ENCODE data around the gene RTCA. TPM values are rescaled to one million over a fixed set of nuclear protein-coding genes. Genes with fewer than 3 reads are reported as not detected.

RTCA gene
- total RNA-seq, 2 experiments from 2014 or later: 44.7 to 46.0 TPM

DNA sequence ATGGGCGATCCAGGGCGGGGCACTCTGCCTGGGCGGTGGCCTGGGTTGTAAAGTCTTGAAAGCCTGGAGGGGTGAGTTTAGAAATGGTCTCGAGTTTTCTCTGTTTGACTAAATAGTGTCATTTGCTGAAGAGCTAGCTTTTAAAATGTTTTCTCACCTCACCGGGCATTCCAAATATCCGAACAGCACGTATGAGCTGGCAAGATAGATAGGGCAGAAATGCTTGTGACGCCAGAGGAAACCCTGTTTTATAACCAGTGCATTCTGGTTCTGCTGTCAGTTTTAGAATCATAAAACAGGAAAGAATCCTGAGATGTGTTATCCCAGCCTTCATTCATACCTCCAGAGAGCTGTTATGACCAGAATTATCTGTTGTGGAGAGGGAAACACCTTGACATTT, 725 bp downstream of the RTCA start:
- Mint-ChIP-seq H3K9me3 (no peaks in the 10 kb centered on the region), H3K4me3 (peak overlapping the region; percentile 97), H3K27ac (peak overlapping the region; percentile 98), H3K27me3 (no peaks in the 10 kb centered on the region), H3K36me3 (ENCODE audit: low read depth) (peaks cover 44% of the 10 kb centered on the region), H3K4me1 (ENCODE audit: low read depth) (peaks cover 40% of the 10 kb centered on the region)
- TF ChIP-seq, protein P1, sequence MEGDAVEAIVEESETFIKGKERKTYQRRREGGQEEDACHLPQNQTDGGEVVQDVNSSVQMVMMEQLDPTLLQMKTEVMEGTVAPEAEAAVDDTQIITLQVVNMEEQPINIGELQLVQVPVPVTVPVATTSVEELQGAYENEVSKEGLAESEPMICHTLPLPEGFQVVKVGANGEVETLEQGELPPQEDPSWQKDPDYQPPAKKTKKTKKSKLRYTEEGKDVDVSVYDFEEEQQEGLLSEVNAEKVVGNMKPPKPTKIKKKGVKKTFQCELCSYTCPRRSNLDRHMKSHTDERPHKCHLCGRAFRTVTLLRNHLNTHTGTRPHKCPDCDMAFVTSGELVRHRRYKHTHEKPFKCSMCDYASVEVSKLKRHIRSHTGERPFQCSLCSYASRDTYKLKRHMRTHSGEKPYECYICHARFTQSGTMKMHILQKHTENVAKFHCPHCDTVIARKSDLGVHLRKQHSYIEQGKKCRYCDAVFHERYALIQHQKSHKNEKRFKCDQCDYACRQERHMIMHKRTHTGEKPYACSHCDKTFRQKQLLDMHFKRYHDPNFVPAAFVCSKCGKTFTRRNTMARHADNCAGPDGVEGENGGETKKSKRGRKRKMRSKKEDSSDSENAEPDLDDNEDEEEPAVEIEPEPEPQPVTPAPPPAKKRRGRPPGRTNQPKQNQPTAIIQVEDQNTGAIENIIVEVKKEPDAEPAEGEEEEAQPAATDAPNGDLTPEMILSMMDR (IDR thresholded peaks at IDR 0.05): no peak
- POLR2A ChIA-PET: interaction anchor here (0.7 to 3.7 kb wide), 6 partner anchors 17 to 413 kb away, joined by 3 to 22 read pairs (median 10); partner anchors contain the start of genes CDC14A and DBT
- CTCF ChIA-PET: interaction anchor here (1.0 to 3.7 kb wide), 8 partner anchors 9 to 458 kb away, joined by 3 to 21 read pairs (median 5); partner anchors contain the start of gene CDC14A
- peak; percentile 16 for ATAC-seq
- intact Hi-C loops (cut with micrococcal nuclease): loop anchor here (5.0 to 10.0 kb wide), 2 partner anchors 86 to 122 kb away; partner anchors contain the start of gene CDC14A
- DNase-seq: peak; percentile 31

DNA sequence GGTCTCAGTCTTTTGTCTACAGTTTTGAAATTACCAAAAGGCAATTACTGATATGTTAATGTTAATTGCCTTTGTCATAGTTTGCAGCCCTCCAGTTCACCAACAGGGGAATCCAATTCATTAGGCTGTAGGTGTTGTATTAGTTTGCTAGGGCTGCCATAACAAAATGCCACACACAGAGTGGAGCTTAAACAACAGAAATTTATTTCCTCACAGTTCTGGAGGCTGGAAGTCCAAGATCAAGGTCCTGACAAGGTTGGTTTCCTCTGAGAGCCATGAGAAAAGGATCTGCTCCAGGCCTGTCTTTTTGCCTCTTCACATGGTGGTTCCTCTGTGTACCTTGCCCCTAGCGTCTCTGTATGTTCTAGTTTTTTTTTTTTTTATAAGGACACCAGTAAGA, 1.3 kb downstream of the RTCA start:
- POLR2A ChIA-PET: interaction anchor here (0.7 to 3.7 kb wide), 4 partner anchors 18 to 229 kb away, joined by 3 to 22 read pairs (median 14); partner anchors contain the start of genes CDC14A and DBT
- intact Hi-C loops (cut with micrococcal nuclease): loop anchor here (5.0 to 10.0 kb wide), 2 partner anchors 85 to 122 kb away; partner anchors contain the start of gene CDC14A
- TF ChIP-seq, protein P1 (IDR thresholded peaks at IDR 0.05): no peak
- Mint-ChIP-seq H3K27me3 (no peaks in the 10 kb centered on the region), H3K27ac (peak overlapping the region; percentile 34), H3K4me1 (ENCODE audit: low read depth) (peaks cover 44% of the 10 kb centered on the region), H3K4me3 (peak overlapping the region; percentile 97), H3K36me3 (ENCODE audit: low read depth) (peaks cover 44% of the 10 kb centered on the region), H3K9me3 (no peaks in the 10 kb centered on the region)
- CTCF ChIA-PET: interaction anchor here (1.0 to 3.7 kb wide), 6 partner anchors 85 to 193 kb away, joined by 3 to 21 read pairs (median 5); partner anchors contain the start of gene CDC14A
- ATAC-seq (no peak), DNase-seq (no peak)

- CTCF ChIA-PET: interaction anchor here (1.0 to 3.7 kb wide), 4 partner anchors 90 to 192 kb away, joined by 3 to 21 read pairs (median 10); no protein-coding TSS in a partner anchor
- no peak for DNase-seq
- Mint-ChIP-seq H3K36me3 (ENCODE audit: low read depth) (peaks cover 44% of the 10 kb centered on the region), H3K4me1 (ENCODE audit: low read depth) (peaks cover 47% of the 10 kb centered on the region), H3K27ac (peak overlapping the region; percentile 11), H3K9me3 (no peaks in the 10 kb centered on the region), H3K27me3 (no peaks in the 10 kb centered on the region), H3K4me3 (peak overlapping the region; percentile 97)
- TF ChIP-seq, protein P1 (IDR thresholded peaks at IDR 0.05): no peak
- intact Hi-C loops (cut with micrococcal nuclease): loop anchor here (5.0 to 10.0 kb wide), 2 partner anchors 84 to 123 kb away; partner anchors contain the start of gene CDC14A
- no peak for ATAC-seq
- POLR2A ChIA-PET: interaction anchor here (3.7 kb wide), 1 partner anchor 19 kb away, joined by 22 read pairs; the partner anchor contains the start of gene DBT
These were observed 2.2 kb downstream of the RTCA start for GRCh38 chr1:100268202-100268601.

GRCh38 chr1:100277866-100278265, 11.8 kb downstream of the RTCA start:
- Mint-ChIP-seq H3K4me3 (no peak overlapping the region), H3K27me3 (no peaks in the 10 kb centered on the region), H3K27ac (peak overlapping the region; percentile 31), H3K4me1 (ENCODE audit: low read depth) (peaks cover 15% of the 10 kb centered on the region), H3K36me3 (ENCODE audit: low read depth) (peaks cover 42% of the 10 kb centered on the region), H3K9me3 (no peaks in the 10 kb centered on the region)
- intact Hi-C loops (cut with micrococcal nuclease): loop anchor here (10.0 kb wide), 1 partner anchor 177 kb away; no protein-coding TSS in a partner anchor
- ATAC-seq (peak; percentile 53), DNase-seq (peak; percentile 39)
- TF ChIP-seq, protein P1 (IDR thresholded peaks at IDR 0.05): no peak
- CTCF ChIA-PET: interaction anchor here (0.7 to 1.5 kb wide), 2 partner anchors 171 to 182 kb away, joined by 3 to 5 read pairs; no protein-coding TSS in a partner anchor
- POLR2A ChIA-PET: no interaction called here

Measured in activated CD8-positive, alpha-beta T cell treated with anti-CD3 and anti-CD28 coated beads for 36 hours (primary cell).